Activated T-cell treated with anti-CD3 and anti-CD28 coated beads, Interleukin-2, amount 50 U/mL, for 72 hours (primary cell): Measurements from ENCODE around the gene F11R. TPM values are rescaled to one million over a fixed set of nuclear protein-coding genes. Genes with fewer than 3 reads are reported as not detected.
"Not testable (repeated sequence)": the region's sequence is repeated elsewhere in the genome, so short reads cannot be mapped to it uniquely, and the experiment has no call there.

Experiments
- ATAC-seq, 2 donors: fragments of 150-1000 bp; cut with Tn5 transposase; replicated peaks in 1 of 2; 2 replicates each; pipeline ENCODE4 v1.10.0; 2021; ENCODE audit warnings: moderate library complexity in 2 of 2, mild to moderate bottlenecking in 1 of 2
- DNase-seq, 2 donors: peaks; one replicate each; pipeline ENCODE4 v3.0.0; 2021 to 2022; ENCODE audit warnings: mixed read lengths in 1 of 2
- H3K27ac Mint-ChIP-seq: one replicate; pipeline ENCODE4 v1.8.0; 2022; ENCODE audit warnings: mild to moderate bottlenecking, moderate library complexity, mixed read lengths
- H3K27me3 Mint-ChIP-seq: one replicate; pipeline ENCODE4 v1.8.0; 2022; ENCODE audit warnings: low read depth, mixed read lengths
- H3K36me3 Mint-ChIP-seq, 2 donors: one replicate each; pipeline ENCODE4 v1.8.0; 2022; ENCODE audit warnings: mixed read lengths in 2 of 2, mild to moderate bottlenecking in 1 of 2; ENCODE audit not compliant: insufficient read depth in 2 of 2
- H3K4me1 Mint-ChIP-seq: one replicate; pipeline ENCODE4 v1.8.0; 2022; ENCODE audit warnings: low read depth, mixed read lengths
- H3K4me3 Mint-ChIP-seq, 2 donors: one replicate each; pipeline ENCODE4 v1.8.0; 2022; ENCODE audit warnings: mild to moderate bottlenecking in 2 of 2, mixed read lengths in 2 of 2, moderate library complexity in 2 of 2
- H3K9me3 Mint-ChIP-seq, 2 donors: one replicate each; pipeline ENCODE4 v1.8.0; 2022; ENCODE audit warnings: mixed read lengths in 2 of 2
- total RNA-seq, 2 donors: library from RNA; stranded (reverse); gene quantifications; one replicate each; pipeline ENCODE4 v1.2.3, GENCODE V29; 2022

Gene F11R
- total RNA-seq, 2 donors from 2014 or later: 38.2 to 38.8 TPM

DNA sequence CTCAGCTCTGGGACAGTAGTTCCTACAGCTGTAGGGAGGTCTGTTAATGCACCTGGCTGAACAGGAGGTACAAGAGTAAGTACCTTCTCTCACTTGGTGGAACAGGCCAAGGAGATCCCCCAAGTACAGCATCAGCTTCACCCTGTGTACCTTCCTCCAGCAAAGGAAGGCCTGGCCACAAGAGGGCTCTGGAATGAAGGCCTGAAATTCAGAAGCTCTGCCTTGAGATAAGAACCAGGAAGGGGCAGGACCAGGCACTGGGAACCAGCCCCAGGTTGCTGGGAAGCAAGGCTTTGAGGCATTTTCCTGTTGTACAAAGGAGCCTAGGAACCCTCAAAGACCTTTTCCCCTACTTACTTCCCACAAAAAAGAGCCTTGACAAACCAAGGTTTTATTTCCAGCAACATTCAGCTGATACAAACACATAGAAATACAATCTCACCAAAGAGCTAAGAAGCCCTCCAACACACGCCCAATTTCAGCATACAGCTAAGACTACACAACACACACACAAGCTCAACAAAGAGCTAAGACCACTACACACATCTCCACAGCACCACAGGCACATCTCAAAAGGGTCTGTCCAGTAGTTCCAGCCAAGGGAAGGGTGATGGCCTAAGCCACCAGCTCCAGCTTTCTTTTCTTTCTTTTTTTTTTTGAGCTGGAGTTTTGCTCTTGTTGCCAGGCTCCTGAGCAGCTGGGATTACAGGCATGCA is 23.5 kb downstream of the F11R start:
- peaks cover 0 to 2% of the 10 kb centered on the region in 2 donors for H3K36me3 Mint-ChIP-seq
- H3K27me3 Mint-ChIP-seq: no peaks in the 10 kb centered on the region
- no peaks in the 10 kb centered on the region for H3K9me3 Mint-ChIP-seq
- H3K4me3 Mint-ChIP-seq: no peak overlapping the region
- H3K4me1 Mint-ChIP-seq: peaks cover 32% of the 10 kb centered on the region
- ATAC-seq: peak; percentile 56 to 61
- no peak overlapping the region for H3K27ac Mint-ChIP-seq
- DNase-seq: peak; percentile 34 to 38

DNA sequence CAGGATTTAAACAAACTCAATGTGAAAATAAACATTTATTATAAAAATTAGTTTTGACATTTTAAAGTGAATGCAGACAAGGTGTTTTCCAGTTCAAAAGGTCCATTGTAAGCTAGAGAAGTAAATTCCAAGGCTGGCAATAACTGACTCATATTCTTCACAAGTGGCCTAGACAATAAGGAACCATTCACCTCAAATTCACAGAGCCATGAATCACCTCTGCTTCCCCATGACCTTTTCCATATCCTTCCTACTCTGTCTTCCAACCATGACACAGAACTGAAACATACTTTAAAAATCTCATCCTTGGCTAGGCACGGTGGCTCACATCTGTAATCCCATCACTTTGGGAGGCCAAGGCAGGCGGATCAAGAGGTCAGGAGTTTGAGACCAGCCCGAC is 24.8 kb downstream of the F11R start:
- peaks cover 32% of the 10 kb centered on the region for H3K4me1 Mint-ChIP-seq
- no peak for ATAC-seq
- H3K4me3 Mint-ChIP-seq: no peak overlapping the region

DNA sequence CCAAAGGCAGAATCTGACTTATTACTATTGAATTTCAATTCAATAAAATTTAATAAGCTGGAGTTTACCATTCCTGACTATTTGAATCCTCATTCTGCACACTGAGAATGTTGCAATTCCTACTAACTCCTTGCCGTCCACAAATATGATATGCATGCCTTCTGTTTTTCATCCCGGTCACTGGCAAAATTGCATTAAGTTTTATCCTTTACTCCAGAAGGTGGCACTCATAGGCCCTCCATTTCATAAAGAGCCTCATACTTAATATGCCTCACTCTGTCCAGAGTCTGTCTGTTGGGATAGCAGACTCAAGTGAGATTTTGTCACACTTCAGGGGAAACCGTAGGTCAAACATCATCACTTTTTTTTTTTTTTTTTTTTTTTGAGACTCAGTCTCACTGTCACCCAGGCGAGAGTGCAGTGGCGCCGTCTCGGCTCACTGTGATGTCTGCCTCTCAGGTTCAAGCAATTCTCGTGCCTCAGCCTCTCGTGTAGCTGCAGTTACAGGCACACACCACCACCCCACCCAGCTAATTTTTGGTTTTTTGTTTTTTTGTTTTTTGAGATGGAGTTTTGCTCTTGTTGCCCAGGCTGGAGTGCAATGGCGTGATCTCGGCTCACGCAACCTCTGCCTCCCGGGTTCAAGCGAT is 27.3 kb downstream of the F11R start:
- H3K36me3 Mint-ChIP-seq: peaks cover 0 to 2% of the 10 kb centered on the region in 2 donors
- no peaks in the 10 kb centered on the region for H3K9me3 Mint-ChIP-seq
- no peak overlapping the region for H3K27ac Mint-ChIP-seq
- DNase-seq (no peak), ATAC-seq (no peak)
- H3K4me1 Mint-ChIP-seq: peaks cover 41% of the 10 kb centered on the region
- no peaks in the 10 kb centered on the region for H3K27me3 Mint-ChIP-seq
- no peak overlapping the region for H3K4me3 Mint-ChIP-seq

More for the DNA sequence above, 24.8 kb downstream of the F11R start:
- peaks cover 0 to 2% of the 10 kb centered on the region in 2 donors for H3K36me3 Mint-ChIP-seq
- no peaks in the 10 kb centered on the region for H3K9me3 Mint-ChIP-seq
- DNase-seq: no peak
- H3K27ac Mint-ChIP-seq: no peak overlapping the region
- no peaks in the 10 kb centered on the region for H3K27me3 Mint-ChIP-seq

DNA sequence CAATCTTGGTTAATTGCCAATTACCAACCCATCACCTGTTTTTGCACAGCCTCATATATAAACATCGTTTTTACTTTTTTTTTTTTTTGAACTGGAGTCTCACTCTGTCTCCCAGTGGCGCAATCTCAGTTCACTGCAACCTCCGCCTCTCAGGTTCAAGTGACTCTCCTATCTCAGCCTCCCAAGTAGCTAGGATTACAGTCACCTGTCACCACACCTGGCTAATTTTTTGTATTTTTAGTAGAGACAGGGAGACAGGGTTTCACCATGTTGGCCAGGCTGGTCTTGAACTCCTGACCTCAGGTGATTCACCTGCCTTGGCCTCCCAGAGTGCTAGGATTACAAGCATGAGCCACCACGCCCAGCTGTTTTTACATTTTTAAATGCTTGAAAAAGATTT is 28.9 kb downstream of the F11R start:
- H3K9me3 Mint-ChIP-seq, ATAC-seq, H3K36me3 Mint-ChIP-seq, H3K27me3 Mint-ChIP-seq, H3K27ac Mint-ChIP-seq, DNase-seq, H3K4me3 Mint-ChIP-seq: not testable (repeated sequence)
- H3K4me1 Mint-ChIP-seq: peaks cover 31% of the 10 kb centered on the region

DNA sequence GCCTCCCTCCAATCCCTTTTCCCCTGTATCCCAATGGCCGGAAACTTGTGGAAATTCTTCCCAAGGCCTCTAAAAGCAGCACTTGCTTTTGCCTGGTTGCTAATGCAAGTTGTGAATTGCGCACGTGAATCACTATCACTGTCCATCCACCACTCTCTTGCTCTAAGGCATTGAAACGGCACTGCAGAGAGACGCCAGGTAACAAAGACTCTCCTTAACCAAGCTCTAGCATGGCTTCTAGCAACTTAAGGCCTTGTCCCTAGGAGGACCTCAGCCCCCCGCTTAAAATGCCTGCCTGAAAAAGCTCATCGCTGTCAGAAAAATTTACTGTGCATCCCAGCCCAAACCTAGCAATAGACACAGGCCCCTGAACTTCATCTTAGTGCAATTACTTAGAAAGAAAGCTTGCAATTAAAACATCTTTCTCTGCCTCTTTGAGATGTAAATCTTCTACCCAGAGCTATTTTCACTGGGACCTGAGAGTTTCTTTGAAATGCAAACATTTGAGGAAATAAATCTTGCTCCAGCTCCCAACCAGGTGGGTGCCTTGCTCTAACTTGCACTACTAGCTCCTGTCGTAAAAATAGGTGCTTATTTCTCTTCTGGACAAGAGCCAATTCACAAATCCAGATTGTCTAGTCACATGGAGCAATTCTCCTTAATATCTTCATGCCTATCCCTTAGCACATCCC is 33.4 kb downstream of the F11R start:
- H3K4me3 Mint-ChIP-seq: no peak overlapping the region
- H3K27ac Mint-ChIP-seq: no peak overlapping the region
- no peak for DNase-seq
- no peaks in the 10 kb centered on the region for H3K9me3 Mint-ChIP-seq
- ATAC-seq: no peak
- peaks cover 7% of the 10 kb centered on the region for H3K27me3 Mint-ChIP-seq
- peaks cover 10% of the 10 kb centered on the region for H3K4me1 Mint-ChIP-seq
- H3K36me3 Mint-ChIP-seq: no peaks in the 10 kb centered on the region

DNA sequence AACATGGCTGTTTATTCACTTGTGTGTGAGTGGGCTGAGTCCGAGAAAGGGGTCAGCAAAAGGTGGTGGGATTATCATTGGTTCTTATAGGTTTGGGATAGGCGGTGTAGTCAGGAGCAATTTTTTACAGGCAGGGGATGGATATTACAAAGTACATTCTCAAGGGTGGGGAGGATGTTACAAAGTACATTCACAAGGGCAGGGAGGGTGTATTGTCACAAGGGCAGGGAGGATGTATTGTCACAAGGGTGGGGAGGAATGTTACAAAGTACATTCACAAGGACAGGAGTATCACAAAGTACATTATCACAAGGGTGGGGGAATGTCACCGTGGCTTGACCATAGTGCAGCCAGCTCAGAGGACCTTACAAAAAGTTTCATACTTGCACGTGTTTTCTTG is 35.2 kb downstream of the F11R start:
- H3K27ac Mint-ChIP-seq: no peak overlapping the region
- peaks cover 23% of the 10 kb centered on the region for H3K4me1 Mint-ChIP-seq
- no peaks in the 10 kb centered on the region for H3K9me3 Mint-ChIP-seq
- H3K4me3 Mint-ChIP-seq: no peak overlapping the region
- DNase-seq: no peak
- ATAC-seq: peak in 1 of 2 donors; percentile 26
- H3K36me3 Mint-ChIP-seq: no peaks in the 10 kb centered on the region
- H3K27me3 Mint-ChIP-seq: peaks cover 25% of the 10 kb centered on the region

DNA sequence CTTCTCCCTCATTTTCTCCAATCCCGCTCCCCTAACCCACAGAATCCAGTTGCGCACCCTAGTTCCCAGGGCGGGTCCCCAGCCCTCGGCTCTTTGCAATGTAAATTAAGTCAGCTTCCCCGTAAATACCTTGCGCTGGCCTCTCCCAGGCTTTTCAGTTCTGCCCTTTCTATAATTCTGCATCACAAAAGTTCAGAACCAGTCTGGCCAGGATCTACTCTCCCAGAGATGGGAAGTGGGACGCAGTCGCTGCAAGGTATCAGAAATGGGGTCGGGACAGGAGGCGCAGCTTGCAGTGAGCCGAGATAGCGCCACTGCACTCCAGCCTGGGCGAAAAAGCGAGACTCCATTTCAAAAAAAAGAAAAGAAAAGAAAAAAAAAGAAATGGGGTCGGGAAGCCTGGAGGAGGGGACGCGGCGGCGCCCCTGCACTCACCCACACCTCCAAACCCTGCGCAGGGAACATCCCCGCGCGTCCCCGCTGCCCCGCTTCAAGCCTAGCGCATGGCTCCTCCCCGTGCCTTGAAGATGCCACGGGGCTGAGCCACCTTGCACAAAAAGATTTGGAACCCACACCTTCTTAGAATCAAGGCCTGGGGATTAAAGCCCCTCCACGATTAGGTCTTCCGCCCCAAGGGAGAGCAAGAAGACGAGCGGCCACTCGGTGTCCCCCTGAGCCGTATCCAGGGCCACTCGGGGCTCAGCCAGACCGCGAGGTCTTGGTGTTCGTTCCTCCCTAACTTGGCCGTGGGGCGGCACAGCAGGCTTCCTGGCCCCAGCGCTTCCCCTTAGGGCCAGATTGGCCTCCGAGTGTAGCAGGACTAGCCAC is 39.2 kb downstream of the F11R start:
- no peak overlapping the region for H3K27ac Mint-ChIP-seq
- H3K4me3 Mint-ChIP-seq: peak overlapping the region; percentile 76 to 83
- peaks cover 14% of the 10 kb centered on the region for H3K4me1 Mint-ChIP-seq
- no peaks in the 10 kb centered on the region for H3K9me3 Mint-ChIP-seq
- H3K36me3 Mint-ChIP-seq: no peaks in the 10 kb centered on the region
- ATAC-seq: peak; percentile 68 to 69
- DNase-seq: peak; percentile 12 to 24
- peaks cover 33% of the 10 kb centered on the region for H3K27me3 Mint-ChIP-seq

DNA sequence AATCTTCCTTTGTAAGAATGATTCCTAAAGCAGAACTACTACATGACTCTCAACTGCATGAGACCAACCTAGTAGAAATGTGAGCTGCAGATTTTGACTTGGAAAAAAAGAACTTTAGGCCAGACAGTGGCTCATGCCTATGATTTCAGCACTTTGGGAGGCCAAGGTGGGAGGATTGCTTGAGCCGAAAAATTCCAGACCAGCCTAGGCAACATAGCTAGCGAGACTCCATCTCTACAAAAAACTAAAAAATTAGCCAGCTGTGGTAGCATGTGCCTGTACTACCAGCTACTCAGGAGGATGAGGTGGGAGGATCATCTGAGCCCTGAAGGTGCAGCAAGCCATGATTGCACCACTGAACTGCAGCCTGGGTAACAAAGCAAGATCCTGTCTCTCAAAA is 41.7 kb downstream of the F11R start:
- H3K27me3 Mint-ChIP-seq: peaks cover 33% of the 10 kb centered on the region
- H3K4me1 Mint-ChIP-seq: peaks cover 14% of the 10 kb centered on the region
- H3K36me3 Mint-ChIP-seq: no peaks in the 10 kb centered on the region
- DNase-seq: no peak
- no peak overlapping the region for H3K27ac Mint-ChIP-seq
- ATAC-seq: no peak
- no peak overlapping the region for H3K4me3 Mint-ChIP-seq
- H3K9me3 Mint-ChIP-seq: no peaks in the 10 kb centered on the region

DNA sequence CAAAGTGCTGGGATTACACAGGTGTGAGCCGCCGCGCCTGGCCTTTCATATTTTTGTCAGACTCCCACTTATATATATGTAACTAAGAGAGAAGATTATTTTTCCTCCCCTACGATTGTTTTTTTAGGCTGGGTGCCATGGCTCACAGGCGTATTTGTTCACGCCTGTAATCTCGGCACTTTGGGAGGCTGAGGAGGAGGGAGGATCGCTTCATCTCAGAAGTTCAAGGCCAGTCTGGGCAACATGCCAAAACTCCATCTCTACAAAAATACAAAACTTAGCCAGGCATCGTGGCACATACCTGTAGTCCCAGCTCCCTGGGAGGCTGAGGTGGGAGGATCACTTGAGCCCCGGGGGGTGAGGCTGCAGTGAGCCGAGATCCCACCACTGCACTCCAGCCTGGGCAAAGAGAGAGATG is 42.4 kb downstream of the F11R start:
- no peak for DNase-seq
- Mint-ChIP-seq H3K27ac (no peak overlapping the region), H3K36me3 (no peaks in the 10 kb centered on the region), H3K4me1 (peaks cover 14% of the 10 kb centered on the region), H3K9me3 (no peaks in the 10 kb centered on the region), H3K4me3 (no peak overlapping the region), H3K27me3 (peaks cover 33% of the 10 kb centered on the region)
- no peak for ATAC-seq

DNA sequence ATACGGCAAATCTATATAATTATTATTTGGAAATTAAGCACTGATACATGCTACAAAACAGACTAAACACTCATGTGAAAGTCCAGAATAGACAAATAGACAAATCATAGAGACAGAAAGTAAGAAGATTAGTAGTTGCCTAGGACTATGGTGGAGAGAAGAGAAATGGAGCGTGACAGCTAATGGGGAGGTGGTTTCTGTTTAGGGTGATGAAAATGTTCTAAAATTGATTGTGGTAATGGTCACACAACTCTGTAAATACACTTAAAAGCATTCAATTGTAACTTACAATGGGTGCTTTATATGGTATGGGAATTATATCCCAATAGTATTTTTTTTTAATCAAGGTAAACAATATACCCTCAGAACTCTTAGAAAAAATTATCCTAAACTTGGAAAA is 45.9 kb downstream of the F11R start:
- DNase-seq (no peak), ATAC-seq (no peak)
- Mint-ChIP-seq H3K9me3 (no peaks in the 10 kb centered on the region), H3K4me1 (peaks cover 12% of the 10 kb centered on the region), H3K36me3 (no peaks in the 10 kb centered on the region), H3K27ac (no peak overlapping the region), H3K27me3 (peaks cover 7% of the 10 kb centered on the region), H3K4me3 (no peak overlapping the region)

DNA sequence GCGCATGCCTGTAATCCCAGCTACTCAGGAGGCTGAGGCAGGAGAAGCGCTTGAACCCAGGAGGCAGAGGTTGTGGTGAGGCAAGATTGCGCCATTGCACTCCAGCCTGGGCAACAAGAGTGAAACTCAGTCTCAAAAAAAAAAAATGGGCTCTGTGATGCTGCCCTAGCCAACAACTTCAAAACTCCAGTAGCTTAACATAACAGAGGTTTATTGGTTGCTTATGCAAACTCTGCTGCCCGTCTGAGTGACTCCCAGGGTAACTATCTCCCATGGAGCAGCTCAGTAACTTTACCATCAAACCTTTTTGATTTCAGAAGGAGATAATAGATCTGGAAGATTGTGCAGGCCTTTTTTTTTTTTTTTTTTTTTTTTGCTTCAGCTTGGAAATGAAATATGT is 47.5 kb downstream of the F11R start:
- DNase-seq (no peak), ATAC-seq (no peak)
- no peak overlapping the region for H3K4me3 Mint-ChIP-seq
- no peaks in the 10 kb centered on the region for H3K36me3 Mint-ChIP-seq
- no peaks in the 10 kb centered on the region for H3K9me3 Mint-ChIP-seq
- H3K27me3 Mint-ChIP-seq: no peaks in the 10 kb centered on the region
- H3K4me1 Mint-ChIP-seq: peaks cover 12% of the 10 kb centered on the region
- H3K27ac Mint-ChIP-seq: no peak overlapping the region

DNA sequence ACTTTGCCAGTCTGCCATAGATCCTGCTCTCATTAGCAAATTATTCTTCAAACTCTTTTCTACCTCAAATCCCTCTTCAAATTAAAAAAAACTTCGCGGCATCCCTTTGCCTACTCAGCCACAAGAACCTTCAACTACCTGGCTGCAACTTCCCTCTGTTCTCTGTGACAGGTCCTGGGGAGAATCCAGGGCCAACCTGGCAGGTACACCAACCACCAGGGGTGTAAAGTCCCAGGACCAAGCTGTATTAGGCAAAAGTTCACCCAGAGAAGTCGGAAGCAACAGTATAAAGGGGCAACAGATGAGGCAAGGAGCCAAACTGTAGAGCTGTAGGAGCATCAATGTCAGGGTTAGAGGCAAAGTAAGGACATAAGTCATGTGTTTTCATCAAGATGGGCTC is 48.0 kb downstream of the F11R start:
- Mint-ChIP-seq H3K27me3 (no peaks in the 10 kb centered on the region), H3K4me3 (no peak overlapping the region), H3K4me1 (peaks cover 12% of the 10 kb centered on the region), H3K27ac (no peak overlapping the region), H3K9me3 (no peaks in the 10 kb centered on the region), H3K36me3 (no peaks in the 10 kb centered on the region)
- DNase-seq (no peak), ATAC-seq (no peak)

DNA sequence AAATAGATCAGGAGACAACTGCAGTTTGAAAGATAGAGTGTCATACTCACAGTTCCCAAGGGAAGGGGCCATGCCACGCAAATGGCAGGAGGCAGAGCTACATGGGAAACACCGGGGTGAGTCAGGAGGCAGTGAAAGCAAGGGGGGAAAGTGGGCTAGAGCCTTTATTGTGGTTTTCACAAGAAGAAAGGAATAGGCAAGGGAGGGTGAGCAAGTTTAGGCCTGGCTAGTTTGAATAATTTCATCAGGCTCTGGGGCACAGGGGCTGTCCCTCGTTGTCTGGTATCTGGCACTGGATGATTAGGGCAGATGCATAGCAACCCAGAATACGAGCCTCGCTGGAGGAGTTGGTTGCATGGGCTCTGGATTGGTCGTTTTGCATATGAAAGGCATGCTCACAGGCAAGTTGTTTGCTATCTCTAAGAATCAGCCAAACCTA is 49.3 kb downstream of the F11R start:
- no peak overlapping the region for H3K27ac Mint-ChIP-seq
- no peaks in the 10 kb centered on the region for H3K36me3 Mint-ChIP-seq
- DNase-seq (peak; percentile 27 to 39), ATAC-seq (peak; percentile 91 to 92)
- H3K9me3 Mint-ChIP-seq: no peaks in the 10 kb centered on the region
- peaks cover 12% of the 10 kb centered on the region for H3K4me1 Mint-ChIP-seq
- no peaks in the 10 kb centered on the region for H3K27me3 Mint-ChIP-seq
- peak overlapping the region; percentile 10 to 18 for H3K4me3 Mint-ChIP-seq
